HG03139 (cell line): ENCODE measurements around the gene TNRC18.

Source experiments
- ATAC-seq: cut with Tn5 transposase; IDR thresholded peaks from one replicate; pipeline ENCODE4 v1.9.1; 2021; ENCODE audit not compliant: unreplicated experiment

TNRC18 gene

GRCh38 chr7:5404421-5404826, 19.2 kb downstream of the TNRC18 start:
- no peak for ATAC-seq

GRCh38 chr7:5403442-5403841, 20.2 kb downstream of the TNRC18 start:
- no peak for ATAC-seq

- no peak for ATAC-seq
Measured at GRCh38 chr7:5397736-5398135, 25.9 kb downstream of the TNRC18 start.

- ATAC-seq, result peak; percentile 82
Measured at GRCh38 chr7:5396999-5397663, 26.5 kb downstream of the TNRC18 start.

- ATAC-seq, result peak; percentile 35
Measured at GRCh38 chr7:5396542-5396941, 27.1 kb downstream of the TNRC18 start.

GRCh38 chr7:5395246-5395645, 28.4 kb downstream of the TNRC18 start:
- ATAC-seq, result no peak

- ATAC-seq, result no peak
Measured at GRCh38 chr7:5394264-5395105, 29.1 kb downstream of the TNRC18 start.

- no peak for ATAC-seq
Measured at GRCh38 chr7:5393748-5394147, 29.9 kb downstream of the TNRC18 start.

GRCh38 chr7:5393328-5393727, 30.3 kb downstream of the TNRC18 start:
- ATAC-seq, result no peak

GRCh38 chr7:5390918-5391317, 32.7 kb downstream of the TNRC18 start:
- ATAC-seq, result no peak

GRCh38 chr7:5388905-5389433, 34.7 kb downstream of the TNRC18 start:
- ATAC-seq, result no peak

- no peak for ATAC-seq
Measured at GRCh38 chr7:5388273-5388901, 35.2 kb downstream of the TNRC18 start.

- no peak for ATAC-seq
Measured at GRCh38 chr7:5387711-5388245, 35.9 kb downstream of the TNRC18 start.

GRCh38 chr7:5384618-5385017, 39.0 kb downstream of the TNRC18 start:
- no peak for ATAC-seq

GRCh38 chr7:5383314-5384098, 40.1 kb downstream of the TNRC18 start:
- no peak for ATAC-seq

GRCh38 chr7:5382281-5382892, 41.2 kb downstream of the TNRC18 start:
- no peak for ATAC-seq

GRCh38 chr7:5381071-5381772, 42.4 kb downstream of the TNRC18 start:
- no peak for ATAC-seq

GRCh38 chr7:5380350-5381070, 43.1 kb downstream of the TNRC18 start:
- ATAC-seq, result no peak

GRCh38 chr7:5379546-5379945, 44.1 kb downstream of the TNRC18 start:
- ATAC-seq, result no peak
